ENCODE data around the gene BCAT1. TPM values are rescaled to one million over a fixed set of nuclear protein-coding genes. Genes with fewer than 3 reads are reported as not detected.
"Not testable (repeated sequence)": the region's sequence is repeated elsewhere in the genome, so short reads cannot be mapped to it uniquely, and the experiment has no call there.

Gene BCAT1
- total and polyA plus RNA-seq, 2 donors from 2014 or later: 1.3 to 15.5 TPM

DNA sequence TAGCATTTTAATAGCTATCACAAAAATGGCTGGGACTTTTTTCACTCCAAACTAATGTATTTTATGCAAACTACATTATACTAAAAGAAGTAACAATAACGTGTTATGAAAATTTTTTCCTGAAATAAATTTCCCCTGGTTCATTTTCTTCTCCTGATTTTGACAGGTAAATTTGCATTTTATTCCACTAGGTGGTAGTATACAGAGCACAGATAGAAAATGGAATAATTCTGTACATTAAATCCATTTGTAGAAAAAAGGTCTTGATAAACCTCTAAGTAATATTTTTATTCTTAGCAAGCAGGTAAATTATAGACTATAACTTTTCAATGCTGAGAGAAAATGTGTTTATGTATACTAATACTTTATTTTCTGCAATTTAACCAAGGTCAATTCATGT lies 96.5 kb downstream of the BCAT1 start:
- no peak overlapping the region for H3K27ac ChIP-seq (ENCODE audit: low read depth in 2 of 2, low read length in 2 of 2)
- peak; percentile 7 for TF ChIP-seq CTCF (IDR thresholded peaks at IDR 0.05; ENCODE audit: borderline replicate concordance, extremely low read depth, insufficient read depth)
- H3K4me3 ChIP-seq (ENCODE audit: low read length in 3 of 3): no peak overlapping the region
- H3K9ac ChIP-seq (ENCODE audit: low read length in 3 of 3): no peak overlapping the region
- intact Hi-C loops (cut with DNase I): no loop called here
- H3K4me1 ChIP-seq (ENCODE audit: control insufficient read depth in 2 of 3, insufficient read depth in 2 of 3, low read depth in 1 of 3, low read length in 3 of 3): no peaks in the 10 kb centered on the region
- no peaks in the 10 kb centered on the region for H3K9me3 ChIP-seq (ENCODE audit: control insufficient read depth in 2 of 3, insufficient read depth in 1 of 3, low read length in 3 of 3)
- FAIRE-seq (peak; percentile 29), DNase-seq (peak in 1 of 5 donors; percentile 18)
- H3K27me3 ChIP-seq (ENCODE audit: control insufficient read depth, insufficient read depth, low read length): no peaks in the 10 kb centered on the region
- H3K36me3 ChIP-seq (ENCODE audit: control insufficient read depth in 2 of 3, insufficient read depth in 3 of 3, low read length in 3 of 3): no peaks in the 10 kb centered on the region

GRCh38 chr12:24851883-24852282 lies 97.0 kb downstream of the BCAT1 start:
- FAIRE-seq; H3K4me3 ChIP-seq (ENCODE audit: low read length in 3 of 3); H3K36me3 ChIP-seq (ENCODE audit: control insufficient read depth in 2 of 3, insufficient read depth in 3 of 3, low read length in 3 of 3); H3K9me3 ChIP-seq (ENCODE audit: control insufficient read depth in 2 of 3, insufficient read depth in 1 of 3, low read length in 3 of 3); H3K9ac ChIP-seq (ENCODE audit: low read length in 3 of 3); H3K4me1 ChIP-seq (ENCODE audit: control insufficient read depth in 2 of 3, insufficient read depth in 2 of 3, low read depth in 1 of 3, low read length in 3 of 3); DNase-seq; H3K27me3 ChIP-seq (ENCODE audit: control insufficient read depth, insufficient read depth, low read length); intact Hi-C loops (cut with DNase I); H3K27ac ChIP-seq (ENCODE audit: low read depth in 2 of 2, low read length in 2 of 2): not testable (repeated sequence)

DNA sequence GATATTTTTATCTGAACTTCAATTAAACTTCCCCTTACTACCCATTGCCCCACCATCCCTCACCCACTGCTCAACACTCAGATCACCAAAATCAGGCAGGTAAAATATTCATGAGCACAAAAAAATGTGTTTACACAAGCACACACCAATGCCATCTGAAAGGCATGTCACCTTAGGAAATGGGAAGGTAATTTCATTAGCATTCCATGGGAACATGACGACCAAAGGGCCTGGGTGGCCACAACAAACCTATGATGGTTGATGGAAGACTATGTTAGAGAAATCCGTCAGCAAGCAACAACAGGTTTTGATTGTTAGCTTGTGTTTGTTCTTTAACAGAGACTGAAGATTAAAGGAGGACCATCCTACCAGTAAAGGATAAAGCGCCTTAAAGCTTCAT lies 97.6 kb downstream of the BCAT1 start:
- no peak overlapping the region for H3K4me3 ChIP-seq (ENCODE audit: low read length in 3 of 3)
- FAIRE-seq: no peak
- H3K4me1 ChIP-seq (ENCODE audit: control insufficient read depth in 2 of 3, insufficient read depth in 2 of 3, low read depth in 1 of 3, low read length in 3 of 3): no peaks in the 10 kb centered on the region
- H3K27me3 ChIP-seq (ENCODE audit: control insufficient read depth, insufficient read depth, low read length): no peaks in the 10 kb centered on the region
- H3K9me3 ChIP-seq (ENCODE audit: control insufficient read depth in 2 of 3, insufficient read depth in 1 of 3, low read length in 3 of 3): no peaks in the 10 kb centered on the region
- H3K36me3 ChIP-seq (ENCODE audit: control insufficient read depth in 2 of 3, insufficient read depth in 3 of 3, low read length in 3 of 3): no peaks in the 10 kb centered on the region
- H3K27ac ChIP-seq (ENCODE audit: low read depth in 2 of 2, low read length in 2 of 2): no peak overlapping the region
- TF ChIP-seq CTCF (IDR thresholded peaks at IDR 0.05; ENCODE audit: borderline replicate concordance, extremely low read depth, insufficient read depth): no peak
- H3K9ac ChIP-seq (ENCODE audit: low read length in 3 of 3): no peak overlapping the region
- intact Hi-C loops (cut with DNase I): no loop called here
- no peak for DNase-seq

GRCh38 chr12:24850496-24850895 lies 98.4 kb downstream of the BCAT1 start:
- intact Hi-C loops (cut with DNase I): no loop called here
- Histone ChIP-seq H3K4me1 (ENCODE audit: control insufficient read depth in 2 of 3, insufficient read depth in 2 of 3, low read depth in 1 of 3, low read length in 3 of 3) (no peaks in the 10 kb centered on the region), H3K36me3 (ENCODE audit: control insufficient read depth in 2 of 3, insufficient read depth in 3 of 3, low read length in 3 of 3) (no peaks in the 10 kb centered on the region), H3K9ac (ENCODE audit: low read length in 3 of 3) (no peak overlapping the region), H3K27ac (ENCODE audit: low read depth in 2 of 2, low read length in 2 of 2) (no peak overlapping the region), H3K9me3 (ENCODE audit: control insufficient read depth in 2 of 3, insufficient read depth in 1 of 3, low read length in 3 of 3) (no peaks in the 10 kb centered on the region), H3K27me3 (ENCODE audit: control insufficient read depth, insufficient read depth, low read length) (no peaks in the 10 kb centered on the region), H3K4me3 (ENCODE audit: low read length in 3 of 3) (no peak overlapping the region)
- TF ChIP-seq CTCF (IDR thresholded peaks at IDR 0.05; ENCODE audit: borderline replicate concordance, extremely low read depth, insufficient read depth): no peak
- DNase-seq: peak in 1 of 5 donors; percentile 25
- no peak for FAIRE-seq

All from kidney (tissue), 14 donors.